Smooth muscle cell (in vitro differentiated cells): Measurements from ENCODE around the gene AFF2. TPM values are rescaled to one million over a fixed set of nuclear protein-coding genes. Genes with fewer than 3 reads are reported as not detected.

Experiments used
- DNase-seq: peaks from one replicate; lab custom pipeline; 2025; ENCODE audit not compliant: unreplicated experiment; lab: John Stamatoyannopoulos, UW
- H2AFZ ChIP-seq: fragments of 200-600 bp; sonication (generic); 2 replicates; pipeline ENCODE4 v1.6.0; 2016; ENCODE audit warnings: antibody characterized with exemption, low read depth, mild to moderate bottlenecking
- H3F3A ChIP-seq: fragments of 200-600 bp; sonication (generic); 2 replicates; pipeline ENCODE4 v1.6.0; 2017; ENCODE audit warnings: antibody characterized with exemption, low read depth
- H3K27ac ChIP-seq: fragments of 200-600 bp; sonication (generic); 2 replicates; pipeline ENCODE4 v1.5.1; 2016; ENCODE audit warnings: low read depth, mild to moderate bottlenecking
- H3K27me3 ChIP-seq: fragments of 200-600 bp; sonication (generic); 2 replicates; pipeline ENCODE4 v1.6.1; 2016; ENCODE audit warnings: low read depth, mild to moderate bottlenecking
- H3K36me3 ChIP-seq: fragments of 200-600 bp; sonication (generic); 2 replicates; pipeline ENCODE4 v1.5.1; 2016; ENCODE audit warnings: low read depth
- H3K4me1 ChIP-seq: fragments of 200-600 bp; sonication (generic); 2 replicates; pipeline ENCODE4 v1.5.1; 2016; ENCODE audit warnings: low read depth
- H3K4me2 ChIP-seq: fragments of 200-600 bp; sonication (generic); 2 replicates; pipeline ENCODE4 v1.6.0; 2016; ENCODE audit warnings: mild to moderate bottlenecking
- H3K4me3 ChIP-seq: fragments of 200-600 bp; sonication (generic); 2 replicates; pipeline ENCODE4 v1.5.1; 2016; ENCODE audit warnings: mild to moderate bottlenecking
- H3K79me2 ChIP-seq: fragments of 200-600 bp; sonication (generic); 2 replicates; pipeline ENCODE4 v1.6.0; 2016; ENCODE audit warnings: low read depth, mild to moderate bottlenecking
- H3K9ac ChIP-seq: fragments of 200-600 bp; sonication (generic); 2 replicates; pipeline ENCODE4 v1.6.0; 2016; ENCODE audit warnings: low read depth
- H3K9me3 ChIP-seq: fragments of 200-600 bp; sonication (generic); replicated peaks from 2 replicates; pipeline ENCODE4 v1.5.1; 2016; ENCODE audit warnings: low read depth
- H4K20me1 ChIP-seq: fragments of 200-600 bp; sonication (generic); 2 replicates; pipeline ENCODE4 v1.6.0; 2016; ENCODE audit warnings: low read depth
- CTCF ChIP-seq: fragments of 200-600 bp; sonication (generic); IDR thresholded peaks from 2 replicates; pipeline ENCODE4 v1.5.1; 2017; ENCODE audit warnings: borderline replicate concordance, mild to moderate bottlenecking, antibody characterized with exemption; ENCODE audit not compliant: insufficient read depth, poor library complexity, severe bottlenecking
- WGBS: methylation state at CpG from one replicate; pipeline ENCODE4 v1.1.7; 2016; ENCODE audit warnings: low lambda C conversion rate; 5-methylcytosine and 5-hydroxymethylcytosine counted together
- polyA plus RNA-seq: library from polyadenylated mRNA; unstranded; fragments of >200 nt; fragmentation: Nextera tagmentation; extraction: Ambion mirVana; gene quantifications from 2 replicates; pipeline ENCODE4 v1.2.1, GENCODE V29; 2016
- total RNA-seq: library from RNA; depleted of rRNA; stranded (reverse); fragments of >200 nt; gene quantifications from 2 replicates; pipeline ENCODE4 v1.2.3, GENCODE V29; 2014

The AFF2 gene
- total and polyA plus RNA-seq, 2 experiments from 2014 or later = 0.57 to 3.6 TPM

GRCh38 chrX:148815218-148815961 is 315.0 kb downstream of the AFF2 start:
- Histone ChIP-seq H4K20me1 (no peaks in the 10 kb centered on the region), H3K79me2 (no peaks in the 10 kb centered on the region), H3K27ac (no peak overlapping the region), H3K4me3 (no peak overlapping the region), H3K4me1 (no peaks in the 10 kb centered on the region), H3K9me3 (no peaks in the 10 kb centered on the region), H3K36me3 (no peaks in the 10 kb centered on the region), H3F3A (no peaks in the 10 kb centered on the region), H3K4me2 (no peak overlapping the region), H3K27me3 (no peaks in the 10 kb centered on the region), H2AFZ (no peak overlapping the region), H3K9ac (no peak overlapping the region)
- WGBS = 35% methylated on average over 1 of the region's 1 CpG
- no peak for TF ChIP-seq CTCF
- no peak for DNase-seq

GRCh38 chrX:148823986-148824385 is 323.6 kb downstream of the AFF2 start:
- DNase-seq = no peak
- H3K79me2 ChIP-seq = no peaks in the 10 kb centered on the region
- H3K4me2 ChIP-seq = no peak overlapping the region
- WGBS = 45% methylated on average over 2 of the region's 2 CpGs
- no peak overlapping the region for H3K27ac ChIP-seq
- H3K4me1 ChIP-seq = no peaks in the 10 kb centered on the region
- no peaks in the 10 kb centered on the region for H3K9me3 ChIP-seq
- H3K27me3 ChIP-seq = no peaks in the 10 kb centered on the region
- H2AFZ ChIP-seq = no peak overlapping the region
- no peak overlapping the region for H3K9ac ChIP-seq
- no peaks in the 10 kb centered on the region for H3K36me3 ChIP-seq
- no peaks in the 10 kb centered on the region for H4K20me1 ChIP-seq
- H3K4me3 ChIP-seq = no peak overlapping the region
- no peak for TF ChIP-seq CTCF
- H3F3A ChIP-seq = no peaks in the 10 kb centered on the region

- WGBS = 61% methylated on average over 2 of the region's 2 CpGs
- Histone ChIP-seq H3K36me3 (no peaks in the 10 kb centered on the region), H4K20me1 (no peaks in the 10 kb centered on the region), H3F3A (no peaks in the 10 kb centered on the region), H3K4me2 (no peak overlapping the region), H3K79me2 (no peaks in the 10 kb centered on the region), H2AFZ (no peak overlapping the region), H3K9ac (no peak overlapping the region), H3K4me1 (no peaks in the 10 kb centered on the region), H3K27me3 (no peaks in the 10 kb centered on the region), H3K27ac (no peak overlapping the region), H3K9me3 (no peaks in the 10 kb centered on the region), H3K4me3 (no peak overlapping the region)
- no peak for DNase-seq
- no peak for TF ChIP-seq CTCF
Observed at GRCh38 chrX:148825696-148826095, 325.3 kb downstream of the AFF2 start.

- Histone ChIP-seq H3K79me2 (no peaks in the 10 kb centered on the region), H3K27me3 (peaks cover 13% of the 10 kb centered on the region), H3K4me1 (no peaks in the 10 kb centered on the region), H3K4me3 (no peak overlapping the region), H3K9ac (no peak overlapping the region), H2AFZ (no peak overlapping the region), H4K20me1 (no peaks in the 10 kb centered on the region), H3K9me3 (no peaks in the 10 kb centered on the region), H3F3A (no peaks in the 10 kb centered on the region), H3K36me3 (no peaks in the 10 kb centered on the region), H3K27ac (no peak overlapping the region), H3K4me2 (no peak overlapping the region)
- no peak for TF ChIP-seq CTCF
- WGBS = 51% methylated on average over 4 of the region's 4 CpGs
- DNase-seq = no peak
Observed at GRCh38 chrX:148836741-148837140, 336.3 kb downstream of the AFF2 start.
